HG02938 (cell line): Measurements from ENCODE around the gene IL1RAPL2.
"Not testable (repeated sequence)": the region's sequence is repeated elsewhere in the genome, so short reads cannot be mapped to it uniquely, and the experiment has no call there.

ENCODE experiments used
- ATAC-seq: cut with Tn5 transposase; IDR thresholded peaks from one replicate; pipeline ENCODE4 v1.9.1; 2021; ENCODE audit warnings: mild to moderate bottlenecking, moderate library complexity; ENCODE audit not compliant: unreplicated experiment

The IL1RAPL2 gene

DNA sequence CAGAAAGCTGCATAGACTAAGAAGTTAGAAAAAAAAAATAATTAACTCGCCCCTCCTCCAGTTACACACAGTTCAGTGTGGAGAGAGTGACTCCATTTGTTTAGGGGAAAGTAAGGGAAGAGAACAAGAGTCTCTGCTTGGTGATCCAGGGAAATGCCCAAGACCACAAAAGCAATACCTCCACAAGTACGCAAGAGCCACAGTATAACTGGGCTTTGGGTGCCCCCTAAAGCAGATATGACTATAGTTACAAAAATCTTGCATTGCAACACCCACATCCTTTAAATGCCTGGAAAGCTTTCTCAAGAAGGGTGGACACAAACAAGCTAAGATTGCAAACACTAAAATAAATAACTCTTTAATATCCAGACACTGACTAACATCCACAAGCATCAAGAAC is 1092.1 kb downstream of the IL1RAPL2 start:
- ATAC-seq = no peak

DNA sequence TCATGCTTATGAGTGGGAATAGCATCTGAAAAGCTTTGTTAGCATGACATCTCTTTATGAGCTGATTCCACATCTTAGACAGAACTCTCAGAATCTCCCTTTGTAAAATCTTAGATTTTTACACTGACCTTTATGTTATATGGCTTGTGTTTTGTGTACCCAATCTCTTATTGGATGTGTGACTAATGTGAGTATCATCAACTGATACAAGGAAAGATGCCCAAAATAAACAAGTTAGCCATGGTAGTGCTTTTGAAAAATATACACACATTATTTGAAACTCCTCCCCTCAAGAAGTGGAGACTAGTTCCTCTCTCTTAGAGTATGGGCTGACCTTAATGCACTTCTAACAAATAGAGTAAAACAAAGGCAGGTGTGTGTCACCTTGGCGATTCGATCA is 1096.2 kb downstream of the IL1RAPL2 start:
- ATAC-seq = no peak

DNA sequence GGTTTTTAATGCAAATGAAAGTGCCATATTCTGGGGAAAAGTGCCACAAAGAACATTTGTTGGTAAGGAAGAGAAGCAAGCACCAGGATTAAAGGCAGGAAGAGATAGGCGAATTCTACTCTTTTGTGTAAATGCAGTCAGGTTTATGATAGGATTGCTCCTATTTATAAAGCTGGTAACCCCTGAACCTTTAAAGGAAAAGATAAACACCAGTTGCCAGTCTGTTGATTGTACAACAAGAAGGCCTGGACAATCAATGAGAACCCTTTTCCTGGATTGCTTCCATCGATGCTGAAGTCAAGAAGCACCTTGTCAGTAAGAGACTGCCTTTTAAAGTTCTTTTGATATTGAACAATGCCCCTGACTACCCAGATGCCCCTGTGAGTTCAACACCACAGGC is 1098.2 kb downstream of the IL1RAPL2 start:
- no peak for ATAC-seq

DNA sequence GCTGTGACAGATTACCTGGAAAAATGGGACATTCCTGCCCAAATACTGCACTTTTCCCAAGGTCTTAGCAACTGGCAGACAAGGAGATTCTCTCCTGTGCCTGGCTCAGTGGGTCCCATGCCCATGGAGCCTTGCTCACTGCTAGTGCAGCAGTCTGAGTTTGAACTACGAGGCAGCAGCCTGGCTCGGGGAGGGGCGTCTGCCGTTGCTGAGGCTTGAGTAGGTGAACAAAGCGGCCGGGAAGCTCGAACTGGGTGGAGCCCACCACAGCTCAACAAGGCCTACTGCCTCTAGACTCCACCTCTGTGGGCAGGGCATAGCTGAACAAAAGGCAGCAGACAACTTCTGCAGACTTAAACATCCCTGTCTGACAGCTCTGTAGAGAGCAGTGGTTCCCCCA is 1118.3 kb downstream of the IL1RAPL2 start:
- not testable (repeated sequence) for ATAC-seq

DNA sequence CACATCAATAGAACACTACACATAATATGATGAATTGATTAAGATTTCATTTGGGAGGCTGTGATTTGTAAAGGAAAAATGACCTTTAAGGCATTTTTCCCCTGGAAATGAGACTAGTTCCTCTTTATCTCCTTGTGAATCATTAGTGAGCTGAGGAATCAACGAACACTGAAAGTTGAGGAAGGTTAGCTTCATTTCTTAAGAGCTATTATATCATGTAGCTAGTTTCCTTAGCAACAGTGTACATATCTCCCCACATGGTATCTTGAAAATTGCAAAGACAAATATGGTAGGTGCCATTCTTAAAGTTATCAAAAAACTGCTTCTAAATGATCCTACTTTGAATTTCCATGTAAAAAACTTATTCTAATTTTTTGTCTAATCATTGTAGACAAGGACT is 1128.8 kb downstream of the IL1RAPL2 start:
- no peak for ATAC-seq

DNA sequence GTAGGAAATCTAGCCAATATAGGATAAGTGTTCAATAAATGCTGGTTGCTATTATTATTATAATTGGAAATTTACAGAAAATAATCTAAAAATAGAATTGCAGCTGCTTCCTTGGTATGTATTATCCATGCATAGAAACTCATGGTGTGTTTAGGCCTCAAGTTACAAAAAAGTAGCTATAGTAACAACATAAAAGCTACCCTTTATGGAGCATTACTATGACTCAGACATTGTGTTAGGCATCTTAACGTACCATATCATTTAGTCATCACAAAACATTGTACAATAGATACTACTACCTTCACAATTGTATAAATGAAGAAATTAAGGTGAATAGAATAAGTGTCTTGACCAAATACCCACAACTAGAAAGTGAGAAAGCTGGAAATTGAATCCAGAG is 1129.5 kb downstream of the IL1RAPL2 start:
- no peak for ATAC-seq

DNA sequence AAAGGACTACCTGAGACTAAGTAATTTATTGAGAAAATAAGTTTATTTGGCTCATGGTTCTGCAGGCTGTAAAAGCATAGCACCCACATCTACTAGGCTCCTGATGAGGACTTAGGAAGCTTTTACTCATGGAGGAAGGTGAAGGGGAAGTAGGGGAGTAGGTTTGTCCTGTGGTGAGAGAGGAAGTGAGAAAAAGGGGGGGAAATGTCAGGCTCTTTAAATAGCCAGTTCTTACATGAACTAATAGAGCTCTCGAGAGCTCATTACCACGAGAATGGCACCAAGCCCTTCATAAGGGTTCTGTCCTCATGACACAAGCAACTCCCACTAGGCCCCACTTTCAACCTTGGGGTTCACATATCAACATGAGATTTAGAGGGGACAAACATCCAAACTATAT is 1130.9 kb downstream of the IL1RAPL2 start:
- no peak for ATAC-seq

DNA sequence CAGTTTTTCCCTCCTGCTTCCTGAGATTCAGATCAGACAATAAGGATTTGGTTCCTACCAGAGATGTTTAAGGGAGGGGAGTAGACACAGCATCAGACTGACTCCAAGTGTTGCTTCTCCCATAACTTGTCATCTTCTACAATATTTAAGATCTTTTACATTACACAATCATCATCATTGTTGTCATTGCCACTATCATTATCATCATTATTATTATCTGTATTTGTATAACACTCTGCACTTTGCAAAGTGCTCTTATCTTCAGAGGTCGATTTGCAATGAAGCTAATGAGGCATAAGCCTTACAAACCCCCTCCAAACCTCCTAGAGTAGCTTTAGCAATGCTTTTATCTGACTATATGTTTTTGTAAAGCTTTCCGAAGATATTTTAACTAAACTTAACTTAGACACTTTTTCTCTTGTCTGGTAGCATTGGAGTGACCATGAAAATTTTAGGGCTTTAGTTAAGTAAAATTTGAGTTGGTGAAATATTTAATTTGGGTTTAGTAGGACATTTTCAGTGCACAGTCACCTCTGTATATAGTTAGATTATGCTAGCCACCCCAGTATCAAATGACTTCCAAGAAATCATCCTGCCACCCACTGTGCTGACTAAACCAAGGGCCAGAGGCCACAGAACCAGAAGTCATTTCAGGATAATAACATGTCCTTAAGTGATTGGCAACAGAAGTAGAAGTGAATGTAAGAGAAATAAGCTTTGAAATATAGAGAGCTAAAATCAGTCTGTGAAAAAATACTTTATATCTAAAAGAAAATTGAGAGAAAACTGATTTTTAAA is 1132.2 kb downstream of the IL1RAPL2 start:
- no peak for ATAC-seq

DNA sequence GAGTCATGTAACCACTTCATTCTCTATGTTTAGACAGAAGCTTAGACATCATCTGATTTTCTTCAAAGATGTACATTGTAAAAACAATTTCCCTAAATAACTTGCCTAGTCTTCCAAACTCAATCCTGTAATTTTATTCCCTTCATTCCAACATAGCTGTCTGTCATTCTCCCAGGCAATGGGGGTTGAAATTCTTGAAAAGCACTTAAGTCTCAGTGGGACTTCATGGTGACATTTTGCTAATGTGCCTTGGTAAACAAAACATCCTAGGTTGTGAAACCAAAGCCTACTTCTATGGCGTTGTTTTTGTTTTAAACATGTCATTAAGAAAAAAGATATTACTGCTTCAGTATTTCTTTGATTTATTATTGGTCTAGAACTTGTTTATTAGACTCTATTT is 1134.3 kb downstream of the IL1RAPL2 start:
- no peak for ATAC-seq

DNA sequence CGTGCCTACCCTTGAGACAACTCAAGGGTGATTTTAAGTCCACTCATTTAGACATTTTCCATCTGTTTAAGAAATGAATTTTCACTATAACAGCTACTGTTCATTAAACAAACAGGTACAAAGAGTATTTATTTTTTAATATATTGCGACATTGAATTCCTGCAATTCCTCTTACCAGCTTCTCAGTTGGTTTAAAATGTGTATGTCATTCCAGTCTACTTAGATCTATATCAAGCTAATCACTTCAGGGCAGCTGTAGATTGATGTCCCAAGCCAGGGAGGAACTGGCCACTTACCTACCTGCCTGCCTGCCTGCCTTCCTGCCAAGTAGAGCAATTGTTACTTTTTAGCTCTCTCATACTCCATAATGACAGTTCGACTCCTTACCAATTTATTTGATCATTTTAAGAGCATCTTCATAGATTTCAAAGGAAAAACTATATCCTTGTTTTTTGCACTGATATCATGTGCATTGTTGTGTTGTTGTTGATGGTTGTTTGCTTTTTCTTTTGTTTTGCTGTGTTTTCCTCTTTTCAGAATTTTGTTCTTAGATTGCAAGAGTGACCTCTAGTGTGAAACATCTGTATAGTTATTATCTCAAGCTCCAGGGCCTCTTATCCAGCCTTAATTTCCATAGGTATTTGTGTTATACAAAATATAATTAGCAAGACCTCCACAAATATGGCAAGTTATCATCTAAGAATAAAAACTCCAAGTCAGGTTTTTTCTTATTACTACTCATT is 1135.5 kb downstream of the IL1RAPL2 start:
- no peak for ATAC-seq

DNA sequence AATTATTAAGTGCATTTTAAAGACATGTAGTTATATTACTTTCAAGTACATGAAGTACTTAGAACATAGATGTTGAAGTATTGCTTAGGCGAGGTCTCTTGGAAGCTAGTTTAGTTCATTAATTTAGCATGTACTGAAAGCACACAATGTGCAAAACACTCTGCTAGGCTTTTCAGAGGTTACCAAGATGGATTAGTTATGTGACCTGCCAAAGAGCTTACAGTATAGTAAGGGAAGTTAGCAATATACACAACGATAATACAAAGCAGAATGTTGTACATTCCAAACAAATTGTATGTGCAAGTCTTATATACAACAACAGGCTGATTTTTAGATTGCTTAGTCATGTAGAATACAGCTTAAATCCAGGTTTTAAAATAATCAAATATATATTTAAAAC is 1137.9 kb downstream of the IL1RAPL2 start:
- no peak for ATAC-seq

DNA sequence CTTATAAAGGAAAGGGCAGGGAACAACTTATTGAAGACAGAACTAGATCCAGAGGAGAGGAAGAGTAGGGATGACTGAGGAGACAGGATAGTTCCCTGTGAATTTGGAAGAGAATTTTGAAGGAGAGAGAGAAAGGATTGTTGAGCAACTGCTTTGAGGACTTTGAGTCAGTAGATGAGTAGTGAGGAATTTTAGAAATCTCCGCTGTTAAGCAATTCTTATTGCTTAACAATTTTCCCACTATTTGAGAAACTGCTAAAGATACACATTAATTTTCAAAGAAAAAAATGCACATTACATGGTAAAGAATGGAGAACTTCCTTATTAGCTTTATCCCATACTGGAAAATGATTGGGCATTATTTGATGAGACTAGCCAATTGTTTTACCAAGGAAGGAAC is 1140.0 kb downstream of the IL1RAPL2 start:
- ATAC-seq = no peak

DNA sequence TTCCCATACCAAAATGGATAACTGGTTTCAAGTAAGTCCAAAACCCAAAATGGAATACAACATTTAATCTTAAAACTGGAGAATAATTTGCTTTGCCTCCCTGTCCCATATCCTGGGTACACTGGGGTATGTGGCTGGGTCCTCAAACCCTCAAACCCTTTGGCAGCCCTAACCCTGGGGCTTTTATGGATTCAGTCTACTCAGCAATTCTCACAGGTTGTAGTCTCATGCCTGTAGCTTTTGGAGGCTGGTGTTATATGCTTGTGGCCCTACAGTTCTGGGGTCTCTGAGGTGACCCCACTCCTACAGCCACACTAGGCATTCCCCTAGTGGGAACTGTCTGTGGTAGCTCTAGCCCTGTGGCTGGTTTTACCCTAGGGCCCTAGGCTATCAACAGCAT is 1145.8 kb downstream of the IL1RAPL2 start:
- ATAC-seq = no peak

DNA sequence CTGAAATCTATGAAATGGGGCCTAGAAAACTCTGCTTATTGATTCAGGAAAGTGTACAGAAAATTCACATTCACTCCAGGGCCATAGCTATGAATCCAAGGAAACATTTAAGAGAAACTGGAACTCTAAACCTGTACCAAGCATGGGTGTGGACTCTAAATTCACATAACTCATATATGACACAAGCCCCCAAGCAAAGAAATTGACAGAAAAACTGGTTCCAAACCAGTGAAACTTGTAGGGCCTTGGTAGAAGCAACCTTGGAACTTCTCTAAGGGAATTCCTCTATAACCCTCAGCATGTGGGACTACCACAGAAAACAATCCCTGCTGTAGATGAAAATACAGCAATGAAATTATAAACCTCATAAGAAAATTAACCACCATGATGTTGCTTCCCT is 1149.7 kb downstream of the IL1RAPL2 start:
- no peak for ATAC-seq

DNA sequence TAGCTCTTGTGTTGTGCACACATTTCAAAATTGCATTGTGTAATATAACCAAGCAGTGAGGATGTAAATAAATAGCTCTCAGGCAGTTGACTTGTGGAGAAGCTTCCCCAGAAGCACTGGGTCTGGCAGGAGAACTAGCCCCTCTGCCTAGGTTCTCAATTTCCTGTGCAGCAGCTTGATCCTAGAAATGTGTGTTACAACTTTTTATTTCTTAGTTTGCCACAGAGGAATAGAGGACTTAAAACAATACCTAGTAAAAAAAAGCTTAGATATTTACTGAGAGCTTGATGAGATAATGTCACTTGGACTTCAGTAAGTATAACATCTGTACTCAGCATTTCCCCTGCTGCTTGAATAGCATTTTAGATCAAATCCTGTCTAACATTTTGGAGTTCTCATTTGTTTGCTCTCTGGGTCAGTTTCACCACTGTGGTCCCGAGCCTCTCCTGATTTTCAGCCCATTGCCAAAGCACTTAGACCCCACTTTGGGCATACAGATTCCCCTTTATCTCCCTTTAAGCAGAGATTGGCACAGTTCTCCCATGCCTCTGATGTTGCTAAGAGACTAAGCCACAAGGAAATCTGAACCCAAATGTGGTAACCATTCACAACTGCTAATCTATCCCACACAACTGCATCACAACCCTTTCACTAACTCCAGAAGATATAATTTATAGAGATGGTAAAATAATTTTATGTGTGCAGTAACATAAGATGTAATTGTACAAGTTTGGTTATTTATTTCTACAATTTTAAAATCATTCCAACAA is 1158.2 kb downstream of the IL1RAPL2 start:
- no peak for ATAC-seq

DNA sequence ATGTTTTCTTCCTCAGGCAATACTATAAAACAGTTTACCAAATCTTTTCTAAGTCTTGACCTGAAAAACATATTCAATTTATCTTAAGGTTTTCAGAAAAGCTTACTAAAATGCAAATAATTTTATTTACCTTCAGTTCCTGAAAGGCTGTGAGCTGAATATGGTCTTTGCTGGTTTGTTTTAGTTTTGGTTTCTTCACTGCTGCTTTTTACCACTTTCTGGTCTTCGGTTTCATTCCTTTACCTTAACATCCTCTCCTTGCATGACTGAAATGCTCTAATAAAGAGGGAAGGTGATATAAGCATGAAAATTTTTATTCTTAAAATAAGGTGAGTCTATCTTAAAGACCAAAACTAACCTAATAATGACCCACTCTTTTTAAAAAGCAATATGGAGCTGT is 1159.2 kb downstream of the IL1RAPL2 start:
- ATAC-seq = no peak

DNA sequence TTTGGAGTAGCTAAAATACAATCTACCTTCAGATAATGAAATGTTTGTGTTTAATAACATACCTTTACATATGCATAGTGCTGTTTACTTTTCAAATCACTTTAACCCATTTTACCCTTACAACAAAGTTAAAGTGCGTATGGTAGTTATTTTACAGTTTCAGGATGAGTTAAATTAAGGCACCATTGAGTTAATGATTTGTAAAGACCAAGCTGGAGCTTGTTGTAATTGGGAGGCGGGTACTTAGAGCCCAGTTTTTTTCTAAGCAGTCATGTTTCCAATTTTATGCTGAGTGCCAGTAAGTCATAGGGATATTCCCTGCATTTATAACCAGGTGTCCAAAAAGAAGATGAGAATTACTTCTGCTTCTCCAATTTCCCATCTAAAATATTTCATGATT is 1172.2 kb downstream of the IL1RAPL2 start:
- no peak for ATAC-seq

DNA sequence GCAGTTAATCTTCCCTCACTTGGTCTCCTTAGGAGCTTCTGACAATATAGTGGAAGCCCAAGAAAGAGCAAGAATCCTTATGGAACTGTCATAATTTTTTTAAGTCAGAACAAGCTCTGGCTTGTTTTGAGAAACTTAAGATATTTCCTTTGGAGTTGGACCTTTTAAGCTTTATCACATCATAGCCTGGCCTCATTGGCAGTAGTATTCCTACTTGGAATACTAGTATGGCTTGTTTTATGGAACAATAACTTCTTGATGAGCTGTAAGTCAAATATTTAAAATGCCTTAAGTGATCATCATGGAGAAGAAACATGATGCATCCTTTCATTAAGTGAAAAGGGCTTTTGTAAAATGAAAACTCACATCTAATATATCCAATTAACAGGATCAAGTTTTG is 1178.3 kb downstream of the IL1RAPL2 start:
- ATAC-seq = no peak

DNA sequence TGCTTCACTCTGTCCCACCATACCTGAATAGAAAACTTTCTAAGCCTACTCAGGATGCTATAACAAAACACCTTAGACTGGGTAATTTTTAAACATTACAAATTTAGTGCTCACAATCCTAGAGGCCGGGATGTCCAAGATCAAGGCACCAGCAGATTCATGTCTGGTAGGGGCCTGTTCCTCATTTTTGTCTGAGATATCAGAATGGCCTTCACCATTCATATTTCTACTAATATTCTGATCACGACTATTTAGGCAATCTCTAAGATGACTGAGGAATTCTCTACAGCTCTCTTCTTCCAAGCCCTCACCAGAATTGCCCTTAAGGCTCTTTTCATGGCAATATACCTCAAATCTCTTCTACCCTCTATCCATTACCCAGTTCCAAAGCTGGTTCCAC is 1178.9 kb downstream of the IL1RAPL2 start:
- no peak for ATAC-seq

DNA sequence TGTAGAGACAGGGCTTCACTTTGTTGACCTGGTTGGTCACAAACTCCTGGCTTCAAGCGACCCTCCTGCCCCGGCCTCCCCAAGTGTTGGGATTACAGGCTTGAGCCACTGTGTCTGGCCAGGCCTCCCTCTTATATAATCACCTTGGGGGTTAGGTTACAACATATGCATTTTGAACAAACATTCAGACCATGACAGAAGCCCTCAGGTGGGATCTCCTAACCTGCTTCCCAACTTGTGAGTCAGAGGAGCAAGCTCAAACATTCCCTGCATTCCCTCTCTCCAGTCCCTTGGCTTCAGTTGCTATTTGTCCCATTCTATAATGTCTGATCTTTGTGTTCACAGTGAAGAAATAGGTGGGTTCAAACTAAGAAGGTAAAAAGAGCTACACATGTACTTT is 1179.9 kb downstream of the IL1RAPL2 start:
- ATAC-seq = no peak

DNA sequence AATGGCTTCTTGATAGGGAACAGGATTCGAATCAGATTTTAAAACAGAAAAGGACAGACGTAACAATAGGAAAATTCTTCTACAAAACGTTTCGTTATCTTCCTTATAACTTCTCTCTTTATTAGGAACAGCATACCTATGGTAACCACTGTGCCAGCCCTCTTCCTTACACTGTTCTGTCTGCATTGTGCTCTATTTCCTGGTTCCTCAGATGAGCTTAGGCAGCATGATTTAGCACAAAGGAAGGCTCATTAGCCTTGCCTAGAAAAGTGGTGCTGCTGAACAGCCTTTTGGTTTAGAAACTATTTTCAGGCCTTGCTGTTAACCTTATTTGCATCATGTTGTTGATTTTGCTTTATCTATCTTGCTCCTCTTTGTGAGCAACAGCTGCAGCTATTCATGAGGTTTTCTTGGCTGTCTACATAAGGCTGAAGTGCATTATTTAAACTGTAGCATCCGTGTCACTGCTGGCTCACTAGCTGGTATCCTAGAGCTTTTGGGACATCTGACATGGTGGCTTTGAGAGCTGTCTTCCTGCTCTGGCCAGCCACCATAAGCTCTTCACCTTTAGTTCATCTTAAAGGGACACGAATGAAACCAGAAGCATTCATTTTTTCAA is 1186.4 kb downstream of the IL1RAPL2 start:
- ATAC-seq = no peak
